Liver (tissue), 9 donors: ENCODE data around the gene GOSR1. TPM values are rescaled to one million over a fixed set of nuclear protein-coding genes. Genes with fewer than 3 reads are reported as not detected.

Source experiments
- DNase-seq: peaks from one replicate; pipeline ENCODE4 v3.0.0-alpha.2; 2017; ENCODE audit warnings: low spot score
- H3K27ac ChIP-seq, 2 donors: one replicate each; pipeline ENCODE4 v1.7.0; 2013; ENCODE audit warnings: inconsistent platforms in 2 of 2, low read length in 2 of 2, control low read depth in 1 of 2, low read depth in 1 of 2, mild to moderate bottlenecking in 1 of 2
- H3K27me3 ChIP-seq, 4 donors: one replicate each; pipeline versions ENCODE4 v1.6.1 to v1.7.0; 2013; ENCODE audit warnings: low read length in 3 of 4, inconsistent platforms in 1 of 4, mild to moderate bottlenecking in 1 of 4, moderate library complexity in 1 of 4; ENCODE audit not compliant: control insufficient read depth in 4 of 4, insufficient read depth in 4 of 4
- H3K36me3 ChIP-seq, 4 donors: one replicate each; pipeline versions ENCODE4 v1.6.1 to v1.7.0; 2013; ENCODE audit warnings: low read length in 3 of 4, mild to moderate bottlenecking in 3 of 4, low read depth in 1 of 4, moderate library complexity in 1 of 4; ENCODE audit not compliant: control insufficient read depth in 4 of 4, insufficient read depth in 3 of 4
- H3K4me1 ChIP-seq, 4 donors: one replicate each; pipeline versions ENCODE4 v1.6.1 to v1.7.0; 2013; ENCODE audit warnings: low read length in 3 of 4, mild to moderate bottlenecking in 3 of 4, moderate library complexity in 1 of 4; ENCODE audit not compliant: control insufficient read depth in 4 of 4, insufficient read depth in 4 of 4
- H3K4me3 ChIP-seq, 3 donors: one replicate each; pipeline versions ENCODE4 v1.6.1 to v1.7.0; 2013; ENCODE audit warnings: low read length in 3 of 3, control low read depth in 1 of 3, low read depth in 1 of 3, mild to moderate bottlenecking in 1 of 3
- H3K9ac ChIP-seq, 2 donors: one replicate each; pipeline ENCODE4 v1.7.0; 2013; ENCODE audit warnings: low read length in 2 of 2, mild to moderate bottlenecking in 2 of 2, moderate library complexity in 2 of 2, control low read depth in 1 of 2, low read depth in 1 of 2
- H3K9me3 ChIP-seq, 4 donors: one replicate each; pipeline versions ENCODE4 v1.6.1 to v1.7.0; 2013; ENCODE audit warnings: low read length in 3 of 4; ENCODE audit not compliant: control insufficient read depth in 4 of 4
- ATF3 ChIP-seq: IDR thresholded peaks from 2 replicates; pipeline ENCODE4 v1.6.1; 2016; ENCODE audit warnings: antibody characterized with exemption
- CTCF ChIP-seq: fragments of 150-350 bp; IDR thresholded peaks from 2 replicates; pipeline ENCODE4 v1.5.1; 2017; ENCODE audit warnings: improper control_type of control experiment, low read depth, low read length; ENCODE audit not compliant: missing input control
- EGR1 ChIP-seq, 2 donors: IDR thresholded peaks; 2 replicates each; pipeline ENCODE4 v1.6.1; 2016 to 2018; ENCODE audit warnings: antibody characterized with exemption in 2 of 2, low read depth in 2 of 2
- FOXA1 ChIP-seq: IDR thresholded peaks from 2 replicates; pipeline ENCODE4 v1.6.1; 2016; ENCODE audit warnings: antibody characterized with exemption
- HNF4A ChIP-seq, 2 donors: conservative IDR thresholded peaks; 2 replicates each; pipeline ENCODE4 v1.6.1; 2016; ENCODE audit warnings: antibody characterized with exemption in 2 of 2, mild to moderate bottlenecking in 2 of 2
- HNF4G ChIP-seq: IDR thresholded peaks from 2 replicates; pipeline ENCODE4 v1.6.1; 2016; ENCODE audit warnings: antibody characterized with exemption
- JUND ChIP-seq, 2 donors: IDR thresholded peaks; 2 replicates each; pipeline ENCODE4 v1.6.1; 2016; ENCODE audit warnings: antibody characterized with exemption in 2 of 2
- MAX ChIP-seq: IDR thresholded peaks from 2 replicates; pipeline ENCODE4 v1.6.1; 2016; ENCODE audit warnings: antibody characterized with exemption
- NR2F2 ChIP-seq: IDR thresholded peaks from 2 replicates; pipeline ENCODE4 v1.6.1; 2016; ENCODE audit warnings: antibody characterized with exemption
- RAD21 ChIP-seq, 2 donors: IDR thresholded peaks; 2 replicates each; pipeline ENCODE4 v1.6.1; 2016; ENCODE audit warnings: antibody characterized with exemption in 2 of 2, mild to moderate bottlenecking in 2 of 2
- REST ChIP-seq: IDR thresholded peaks from 2 replicates; pipeline ENCODE4 v1.6.1; 2016; ENCODE audit warnings: antibody characterized with exemption, mild to moderate bottlenecking
- RXRA ChIP-seq, 2 donors: IDR thresholded peaks; 2 replicates each; pipeline ENCODE4 v1.6.1; 2017 to 2018; ENCODE audit warnings: antibody characterized with exemption in 2 of 2, mild to moderate bottlenecking in 1 of 2
- SP1 ChIP-seq: IDR thresholded peaks from 2 replicates; pipeline ENCODE4 v1.6.1; 2018; ENCODE audit warnings: antibody characterized with exemption, mild to moderate bottlenecking
- TAF1 ChIP-seq: conservative IDR thresholded peaks from 2 replicates; pipeline ENCODE4 v1.6.1; 2016; ENCODE audit warnings: antibody characterized with exemption, mild to moderate bottlenecking
- YY1 ChIP-seq: IDR thresholded peaks from 2 replicates; pipeline ENCODE4 v1.6.1; 2016; ENCODE audit warnings: antibody characterized with exemption, mild to moderate bottlenecking
- ZBTB33 ChIP-seq: IDR thresholded peaks from 2 replicates; pipeline ENCODE4 v1.6.1; 2016; ENCODE audit warnings: antibody characterized with exemption
- WGBS: extraction: QIAGEN DNeasy Blood & Tissue Kit; methylation state at CpG from one replicate; pipeline ENCODE4 v1.1.7; 2013; 5-methylcytosine and 5-hydroxymethylcytosine counted together
- polyA plus RNA-seq, 2 donors: library from polyadenylated mRNA; stranded (reverse) in 1 of 2; unstranded in 1 of 2; fragments of 200-250 nt in 1 of 2; fragments of >200 nt in 1 of 2; fragmentation: Nextera tagmentation in 1 of 2; extraction: Ambion mirVana in 1 of 2; gene quantifications; one replicate each; pipeline versions ENCODE4 v1.2.1 to v1.2.3, GENCODE V29; 2013 to 2015
- total RNA-seq, 2 donors: library from RNA; depleted of rRNA; stranded (reverse); fragments of >200 nt; gene quantifications; one replicate each; pipeline ENCODE4 v1.2.3, GENCODE V29; 2014
- donor health status: healthy.
- donor health status: healthy.
- donor health status: healthy.
- donor health status: healthy.
- donor health status: healthy.

Gene GOSR1
- total and polyA plus RNA-seq, 4 donors, result 15.0 to 40.4 (median 26.3) TPM

GRCh38 chr17:30532871-30533270 is 55.7 kb downstream of the GOSR1 start:
- Histone ChIP-seq H3K9me3 (no peaks in the 10 kb centered on the region), H3K4me3 (no peak overlapping the region), H3K27ac (no peak overlapping the region), H3K9ac (no peak overlapping the region), H3K27me3 (no peaks in the 10 kb centered on the region), H3K4me1 (no peaks in the 10 kb centered on the region), H3K36me3 (peaks cover 0 to 3% (median under 1%) of the 10 kb centered on the region in 4 donors)
- TF ChIP-seq MAX (no peak), SP1 (no peak), RAD21 (IDR thresholded peaks at IDR 0.05) (no peak), ATF3 (no peak), YY1 (no peak), HNF4G (no peak), ZBTB33 (no peak), EGR1 (IDR thresholded peaks at IDR 0.05; ENCODE audit: low read depth in 2 of 2) (no peak), RXRA (IDR thresholded peaks at IDR 0.05) (no peak), NR2F2 (no peak), TAF1 (no peak), HNF4A (conservative IDR thresholded peaks at IDR 0.05) (no peak), JUND (IDR thresholded peaks at IDR 0.05) (no peak), REST (no peak), CTCF (no peak)
- 91% methylated on average over 2 of the region's 2 CpGs for WGBS
- no peak for DNase-seq

- 94% methylated on average over 12 of the region's 12 CpGs for WGBS
- H3K4me3 ChIP-seq, result no peak overlapping the region
- TF ChIP-seq FOXA1, result no peak
- no peak for TF ChIP-seq MAX
- no peak for TF ChIP-seq TAF1
- TF ChIP-seq REST, result no peak
- TF ChIP-seq YY1, result no peak
- no peak for TF ChIP-seq JUND (IDR thresholded peaks at IDR 0.05)
- no peak for TF ChIP-seq HNF4A (conservative IDR thresholded peaks at IDR 0.05)
- TF ChIP-seq RAD21 (IDR thresholded peaks at IDR 0.05), result no peak
These were observed 57.1 kb downstream of the GOSR1 start for GRCh38 chr17:30534298-30534697.

More at GRCh38 chr17:30534298-30534697, 57.1 kb downstream of the GOSR1 start:
- Histone ChIP-seq H3K9ac (no peak overlapping the region), H3K27ac (no peak overlapping the region), H3K9me3 (no peaks in the 10 kb centered on the region), H3K4me1 (no peaks in the 10 kb centered on the region), H3K27me3 (no peaks in the 10 kb centered on the region), H3K36me3 (peaks cover 0 to 3% (median under 1%) of the 10 kb centered on the region in 4 donors)
- DNase-seq, result no peak
